ENCODE results near the gene INPP5J. TPM values are rescaled to one million over a fixed set of nuclear protein-coding genes. Genes with fewer than 3 reads are reported as not detected.
A peak's percentile ranks its signal among the peaks of the same experiment; 100 is the strongest.

The INPP5J gene
- total and polyA plus RNA-seq, 2 of the 13 experiments (the other 11 are each of a cell fraction or from before 2014, with no cell fraction given) = 0.24 to 1.1 TPM

DNA sequence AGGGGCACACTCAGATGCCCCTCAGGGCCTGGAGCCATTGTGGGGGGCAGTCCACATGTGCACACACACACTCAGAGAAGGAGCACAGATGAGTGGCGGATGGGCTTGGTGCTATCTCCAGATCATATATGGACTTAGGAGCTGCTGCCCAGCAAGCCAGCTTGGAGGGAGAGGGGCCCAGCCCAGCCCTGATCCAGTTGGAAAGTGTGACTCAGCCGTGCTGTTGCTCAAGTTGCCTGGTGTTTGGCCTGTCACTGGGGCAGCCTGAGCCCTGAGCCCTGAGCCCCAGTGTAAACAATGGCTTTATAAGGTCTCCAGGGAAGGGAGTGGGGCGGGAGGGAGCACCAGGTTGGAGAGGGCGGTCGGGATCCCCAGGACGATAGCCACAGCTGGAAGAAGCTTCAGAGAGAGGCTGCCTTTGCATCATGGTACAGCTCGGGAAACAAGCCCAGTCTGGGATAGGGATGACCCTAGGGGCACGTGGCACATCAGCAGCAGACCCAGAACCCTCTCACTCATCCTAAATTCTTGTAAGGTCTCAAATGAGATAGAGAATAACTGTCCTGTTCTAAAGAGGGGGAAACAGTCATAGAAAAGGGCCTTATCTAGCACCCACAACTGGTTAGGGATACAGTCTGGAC is 20.2 kb upstream of the INPP5J start (continued):
- TF ChIP-seq MIER3 (CRISPR knock-in tag; IDR thresholded peaks at IDR 0.05; ENCODE audit: borderline replicate concordance) (peak; percentile 67; the same call in 1 of the 2 replicates), MED1 (CRISPR knock-in tag; IDR thresholded peaks at IDR 0.05) (0 out of 2 replicates have a peak, but pooled peaks have one; percentile 24), ZNF331 (CRISPR knock-in tag; IDR thresholded peaks at IDR 0.05) (peak; percentile 70; the same call in 1 of the 2 replicates), ELF1 (CRISPR knock-in tag; IDR thresholded peaks at IDR 0.05) (no peak), SIX4 (CRISPR knock-in tag; IDR thresholded peaks at IDR 0.05) (no peak), ZNF12 (CRISPR knock-in tag; IDR thresholded peaks at IDR 0.05) (no peak), NKX3-1 (CRISPR knock-in tag; IDR thresholded peaks at IDR 0.05) (no peak), POGZ (CRISPR knock-in tag; IDR thresholded peaks at IDR 0.05) (peak; percentile 25; the same call in 1 of the 2 replicates), MEF2D (CRISPR knock-in tag; IDR thresholded peaks at IDR 0.05) (no peak), ZNF256 (CRISPR knock-in tag; conservative IDR thresholded peaks at IDR 0.05) (no peak), POLR2G (IDR thresholded peaks at IDR 0.05; ENCODE audit: low read depth, low read length) (no peak), ZBTB8A (CRISPR knock-in tag; IDR thresholded peaks at IDR 0.05; ENCODE audit: borderline replicate concordance, low read depth) (no peak), MAF1 (CRISPR knock-in tag; IDR thresholded peaks at IDR 0.05; ENCODE audit: borderline replicate concordance) (no peak), KMT2B (CRISPR knock-in tag; IDR thresholded peaks at IDR 0.05) (no peak), ETV6 (CRISPR knock-in tag; conservative IDR thresholded peaks at IDR 0.05) (no peak), ATM (IDR thresholded peaks at IDR 0.05; ENCODE audit: borderline replicate concordance) (no peak), ZNF749 (CRISPR knock-in tag; IDR thresholded peaks at IDR 0.05; ENCODE audit: borderline replicate concordance) (no peak), FOSL1 (CRISPR knock-in tag; IDR thresholded peaks at IDR 0.05; ENCODE audit: borderline replicate concordance) (peak; percentile 91), IKZF4 (CRISPR knock-in tag; IDR thresholded peaks at IDR 0.05; ENCODE audit: borderline replicate concordance, low read depth, not compliant biosample characterization) (no peak)
- TF ChIP-seq, protein P1, sequence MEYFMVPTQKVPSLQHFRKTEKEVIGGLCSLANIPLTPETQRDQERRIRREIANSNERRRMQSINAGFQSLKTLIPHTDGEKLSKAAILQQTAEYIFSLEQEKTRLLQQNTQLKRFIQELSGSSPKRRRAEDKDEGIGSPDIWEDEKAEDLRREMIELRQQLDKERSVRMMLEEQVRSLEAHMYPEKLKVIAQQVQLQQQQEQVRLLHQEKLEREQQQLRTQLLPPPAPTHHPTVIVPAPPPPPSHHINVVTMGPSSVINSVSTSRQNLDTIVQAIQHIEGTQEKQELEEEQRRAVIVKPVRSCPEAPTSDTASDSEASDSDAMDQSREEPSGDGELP (IDR thresholded peaks at IDR 0.05; ENCODE audit: borderline replicate concordance, low read depth) = peak; percentile 33; the same call in 1 of the 2 replicates
- TF ChIP-seq, protein P2, sequence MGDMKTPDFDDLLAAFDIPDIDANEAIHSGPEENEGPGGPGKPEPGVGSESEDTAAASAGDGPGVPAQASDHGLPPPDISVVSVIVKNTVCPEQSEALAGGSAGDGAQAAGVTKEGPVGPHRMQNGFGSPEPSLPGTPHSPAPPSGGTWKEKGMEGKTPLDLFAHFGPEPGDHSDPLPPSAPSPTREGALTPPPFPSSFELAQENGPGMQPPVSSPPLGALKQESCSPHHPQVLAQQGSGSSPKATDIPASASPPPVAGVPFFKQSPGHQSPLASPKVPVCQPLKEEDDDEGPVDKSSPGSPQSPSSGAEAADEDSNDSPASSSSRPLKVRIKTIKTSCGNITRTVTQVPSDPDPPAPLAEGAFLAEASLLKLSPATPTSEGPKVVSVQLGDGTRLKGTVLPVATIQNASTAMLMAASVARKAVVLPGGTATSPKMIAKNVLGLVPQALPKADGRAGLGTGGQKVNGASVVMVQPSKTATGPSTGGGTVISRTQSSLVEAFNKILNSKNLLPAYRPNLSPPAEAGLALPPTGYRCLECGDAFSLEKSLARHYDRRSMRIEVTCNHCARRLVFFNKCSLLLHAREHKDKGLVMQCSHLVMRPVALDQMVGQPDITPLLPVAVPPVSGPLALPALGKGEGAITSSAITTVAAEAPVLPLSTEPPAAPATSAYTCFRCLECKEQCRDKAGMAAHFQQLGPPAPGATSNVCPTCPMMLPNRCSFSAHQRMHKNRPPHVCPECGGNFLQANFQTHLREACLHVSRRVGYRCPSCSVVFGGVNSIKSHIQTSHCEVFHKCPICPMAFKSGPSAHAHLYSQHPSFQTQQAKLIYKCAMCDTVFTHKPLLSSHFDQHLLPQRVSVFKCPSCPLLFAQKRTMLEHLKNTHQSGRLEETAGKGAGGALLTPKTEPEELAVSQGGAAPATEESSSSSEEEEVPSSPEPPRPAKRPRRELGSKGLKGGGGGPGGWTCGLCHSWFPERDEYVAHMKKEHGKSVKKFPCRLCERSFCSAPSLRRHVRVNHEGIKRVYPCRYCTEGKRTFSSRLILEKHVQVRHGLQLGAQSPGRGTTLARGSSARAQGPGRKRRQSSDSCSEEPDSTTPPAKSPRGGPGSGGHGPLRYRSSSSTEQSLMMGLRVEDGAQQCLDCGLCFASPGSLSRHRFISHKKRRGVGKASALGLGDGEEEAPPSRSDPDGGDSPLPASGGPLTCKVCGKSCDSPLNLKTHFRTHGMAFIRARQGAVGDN (CRISPR knock-in tag; IDR thresholded peaks at IDR 0.05) = peak; percentile 87
- TF ChIP-seq, protein P3, sequence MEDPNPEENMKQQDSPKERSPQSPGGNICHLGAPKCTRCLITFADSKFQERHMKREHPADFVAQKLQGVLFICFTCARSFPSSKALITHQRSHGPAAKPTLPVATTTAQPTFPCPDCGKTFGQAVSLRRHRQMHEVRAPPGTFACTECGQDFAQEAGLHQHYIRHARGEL (CRISPR knock-in tag; IDR thresholded peaks at IDR 0.05) = no peak
- TF ChIP-seq, protein P4, sequence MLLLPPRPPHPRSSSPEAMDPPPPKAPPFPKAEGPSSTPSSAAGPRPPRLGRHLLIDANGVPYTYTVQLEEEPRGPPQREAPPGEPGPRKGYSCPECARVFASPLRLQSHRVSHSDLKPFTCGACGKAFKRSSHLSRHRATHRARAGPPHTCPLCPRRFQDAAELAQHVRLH (CRISPR knock-in tag; IDR thresholded peaks at IDR 0.05; ENCODE audit: borderline replicate concordance, low read depth) = no peak
